Gastrocnemius medialis (tissue), 4 donors: ENCODE data around the gene XAGE5. TPM values are rescaled to one million over a fixed set of nuclear protein-coding genes. Genes with fewer than 3 reads are reported as not detected.
"Not testable (repeated sequence)": the region's sequence is repeated elsewhere in the genome, so short reads cannot be mapped to it uniquely, and the experiment has no call there.

ENCODE experiments used
- ATAC-seq, 2 donors: fragments of 150-250 bp; one replicate each; pipeline ENCODE4 v1.9.1; 2016
- DNase-seq, 2 donors: peaks; one replicate each; pipeline ENCODE4 v3.0.0-alpha.2; 2019
- H3K27ac ChIP-seq, 4 donors: fragments of 200-600 bp; sonication (generic); 1 replicate in 1 of 4; 2 replicates in 3 of 4; pipeline ENCODE4 v1.5.1; 2016 to 2018; ENCODE audit warnings: mild to moderate bottlenecking in 2 of 4, moderate library complexity in 1 of 4
- H3K27me3 ChIP-seq, 3 donors: fragments of 200-600 bp; sonication (generic) in 2 of 3; 1 replicate in 1 of 3; 2 replicates in 2 of 3; pipeline versions ENCODE4 v1.5.1 to v1.6.0; 2016 to 2019; ENCODE audit warnings: mild to moderate bottlenecking in 1 of 3, moderate library complexity in 1 of 3
- H3K36me3 ChIP-seq, 2 donors: fragments of 200-600 bp; sonication (generic) in 1 of 2; one replicate each; pipeline ENCODE4 v1.5.1; 2017 to 2018
- H3K4me1 ChIP-seq, 2 donors: fragments of 200-600 bp; sonication (generic) in 1 of 2; one replicate each; pipeline ENCODE4 v1.5.1; 2016 to 2017; ENCODE audit warnings: mild to moderate bottlenecking in 2 of 2
- H3K4me3 ChIP-seq, 4 donors: fragments of 200-600 bp; sonication (generic) in 3 of 4; 1 replicate in 1 of 4; 2 replicates in 3 of 4; pipeline ENCODE4 v1.5.1; 2016 to 2019; ENCODE audit warnings: mild to moderate bottlenecking in 2 of 4
- H3K9me3 ChIP-seq, 3 donors: fragments of 200-600 bp; sonication (generic) in 2 of 3; 1 replicate in 1 of 3; 2 replicates in 2 of 3; pipeline ENCODE4 v1.5.1; 2016 to 2019
- CTCF ChIP-seq, 5 experiments: fragments of 450-650 bp in 3 of 5; fragments of 200-600 bp in 2 of 5; sonication (generic) in 2 of 5; IDR thresholded peaks in 4 of 5; conservative IDR thresholded peaks in 1 of 5; 1 replicate in 4 of 5; 2 replicates in 1 of 5; pipeline ENCODE4 v1.5.1; 2016 to 2019; ENCODE audit warnings: antibody characterized with exemption in 5 of 5, mild to moderate bottlenecking in 3 of 5, moderate library complexity in 3 of 5
- POLR2A ChIP-seq, 2 donors: fragments of 450-650 bp; IDR thresholded peaks; one replicate each; pipeline ENCODE4 v1.6.1; 2017; ENCODE audit warnings: antibody characterized with exemption in 2 of 2, mild to moderate bottlenecking in 2 of 2, moderate library complexity in 2 of 2
- in situ Hi-C, 4 donors: fragments of 200-750 bp; cut with MboI; loops; one replicate each; pipeline versions ENCODE4 v1.15.0 to v1.8.0; 2017; ENCODE audit warnings: low sequenced_read_pairs in 4 of 4
- intact Hi-C: fragments of 100-400 bp; cut with DNase I; formaldehyde crosslinking; loops from one replicate; pipeline ENCODE4 v1.15.1; 2023; ENCODE audit warnings: low total_unique reads
- total RNA-seq, 4 donors: library from RNA; depleted of rRNA; stranded (reverse); fragments of >200 nt; gene quantifications; one replicate each; pipeline versions ENCODE4 v1.1.0 to v1.2.3, GENCODE V29; 2016

XAGE5 gene
- total RNA-seq, 4 donors from 2014 or later = not detected

GRCh38 chrX:52852110-52852860, 41.2 kb downstream of the XAGE5 start:
- Histone ChIP-seq H3K36me3 (no peaks in the 10 kb centered on the region), H3K9me3 (no peaks in the 10 kb centered on the region), H3K27ac (no peak overlapping the region), H3K4me3 (no peak overlapping the region), H3K27me3 (peaks cover 0 to 19% (median 5%) of the 10 kb centered on the region in 3 donors), H3K4me1 (no peaks in the 10 kb centered on the region)
- DNase-seq (no peak), ATAC-seq (no peak)
- in situ Hi-C loops (no loop called here), intact Hi-C loops (no loop called here)
- TF ChIP-seq CTCF (IDR thresholded peaks at IDR 0.05 in 4 of 5, conservative IDR thresholded peaks at IDR 0.05 in 1 of 5) (no peak), POLR2A (IDR thresholded peaks at IDR 0.05) (no peak)

DNA sequence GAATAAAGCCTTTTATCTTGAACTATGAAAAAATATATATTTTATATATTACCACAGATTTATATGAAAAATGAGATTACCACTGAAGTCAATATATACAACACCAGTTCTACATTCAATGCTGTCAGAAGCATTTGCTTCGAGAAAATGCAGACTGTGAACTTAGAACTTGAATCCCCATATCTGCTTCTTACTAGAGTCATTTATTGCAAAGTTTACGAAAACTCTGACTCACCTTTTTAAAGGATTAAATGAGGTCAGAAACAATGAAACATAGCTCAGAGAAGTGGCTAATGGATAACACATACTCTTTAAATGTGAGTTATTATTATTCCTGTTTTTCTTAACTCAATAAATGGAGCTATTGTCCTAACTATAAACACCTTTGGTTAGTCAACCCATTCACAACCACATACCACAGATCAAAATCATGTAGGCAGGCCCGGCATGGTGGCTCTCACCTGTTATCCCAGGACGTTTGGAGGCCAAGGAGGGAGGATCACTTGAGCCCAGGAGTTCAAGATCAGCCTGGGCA, 46.0 kb downstream of the XAGE5 start:
- H3K4me1 ChIP-seq, ATAC-seq, H3K27ac ChIP-seq, H3K36me3 ChIP-seq, H3K4me3 ChIP-seq, in situ Hi-C loops, intact Hi-C loops, DNase-seq, H3K9me3 ChIP-seq: not testable (repeated sequence)
- H3K27me3 ChIP-seq = peaks cover 0 to 13% (median 0%) of the 10 kb centered on the region in 3 donors

- Histone ChIP-seq H3K4me3 (no peak overlapping the region), H3K27me3 (peaks cover 0 to 4% (median 0%) of the 10 kb centered on the region in 3 donors), H3K9me3 (no peaks in the 10 kb centered on the region), H3K4me1 (no peaks in the 10 kb centered on the region), H3K36me3 (no peaks in the 10 kb centered on the region), H3K27ac (no peak overlapping the region)
- TF ChIP-seq CTCF (IDR thresholded peaks at IDR 0.05 in 4 of 5, conservative IDR thresholded peaks at IDR 0.05 in 1 of 5) (no peak), POLR2A (IDR thresholded peaks at IDR 0.05) (no peak)
- intact Hi-C loops (no loop called here), in situ Hi-C loops (no loop called here)
- ATAC-seq = no peak
- no peak for DNase-seq
Observed at GRCh38 chrX:52865343-52865998, 54.4 kb downstream of the XAGE5 start.

Other genes with a start within 250 kb of the XAGE5 start
- gene SSX7, start 156.4 kb upstream of the XAGE5 start, total RNA-seq = not detected
- not detected for gene SSX2, start 104.1 kb upstream of the XAGE5 start, total RNA-seq
- gene SSX2B, start 60.0 kb upstream of the XAGE5 start, total RNA-seq = not detected
- gene SPANXN5, start 13.9 kb upstream of the XAGE5 start, total RNA-seq = not detected
- not detected for gene XAGE3, start 56.8 kb downstream of the XAGE5 start, total RNA-seq
- gene FAM156B, start 86.0 kb downstream of the XAGE5 start, total RNA-seq = 1 to 10 TPM in 2 of 4 donors, under 1 TPM in 2; 0.13 to 7.8 (median 0.85) TPM
- gene FAM156A, start 147.2 kb downstream of the XAGE5 start, total RNA-seq = 10 to 100 TPM in 1 of 4 donors, 1 to 10 TPM in 3; 1.7 to 14.0 (median 4.9) TPM
- gene GPR173, start 237.5 kb downstream of the XAGE5 start, total RNA-seq = under 1 TPM in 3 of 4 donors, not detected in 1; 0.07 to 0.31 (median 0.10) TPM